ENCODE data around the gene FAM174B. TPM values are rescaled to one million over a fixed set of nuclear protein-coding genes. Genes with fewer than 3 reads are reported as not detected.

The FAM174B gene
- total and polyA plus RNA-seq, 2 experiments from 2014 or later = 15.0 to 21.8 TPM

GRCh38 chr15:92629975-92630626, 25.5 kb downstream of the FAM174B start (continued):
- TF ChIP-seq REST (IDR thresholded peaks at IDR 0.05; ENCODE audit: unreplicated experiment) = no peak
- TF ChIP-seq CREB1 (CRISPR knock-in tag; IDR thresholded peaks at IDR 0.05; ENCODE audit: low read depth) = no peak
- TF ChIP-seq POLR2AphosphoS5 (IDR thresholded peaks at IDR 0.05; ENCODE audit: low read depth) = no peak
- no peak for TF ChIP-seq CTCF (conservative IDR thresholded peaks at IDR 0.05; ENCODE audit: low read depth in 2 of 2)

GRCh38 chr15:92629276-92629974, 26.1 kb downstream of the FAM174B start:
- Histone ChIP-seq H3K36me3 (ENCODE audit: insufficient read depth) (no peaks in the 10 kb centered on the region), H3K27ac (ENCODE audit: low read depth) (no peak overlapping the region), H3K4me3 (no peak overlapping the region), H2AFZ (no peak overlapping the region), H3K4me1 (ENCODE audit: insufficient read depth) (no peaks in the 10 kb centered on the region), H4K20me1 (replicated peaks; ENCODE audit: insufficient read depth) (no peaks in the 10 kb centered on the region; the same call in 1 of the 2 replicates), H3F3A (replicated peaks; ENCODE audit: low read depth) (0 out of 2 replicates have a peak, but pooled peaks cover 7% of the 10 kb centered on the region), H3K79me2 (replicated peaks; ENCODE audit: insufficient read depth) (peaks cover 11% of the 10 kb centered on the region; the same call in 1 of the 2 replicates), H3K4me2 (no peak overlapping the region), H3K9me2 (ENCODE audit: insufficient read depth) (no peaks in the 10 kb centered on the region), H3K27me3 (ENCODE audit: insufficient read depth) (no peaks in the 10 kb centered on the region)
- Mint-ChIP-seq H3K9me3 (no peaks in the 10 kb centered on the region; the same call in 2 of the 3 replicates), H3K36me3 (ENCODE audit: low read depth) (peaks cover 23% of the 10 kb centered on the region), H3K4me1 (peaks cover 5% of the 10 kb centered on the region; the same call in 1 of the 3 replicates), H3K27ac (no peak overlapping the region), H3K27me3 (ENCODE audit: insufficient read depth, low read depth, poor library complexity) (peaks cover 2% of the 10 kb centered on the region), H3K4me3 (no peak overlapping the region)
- ATAC-seq (no peak), DNase-seq (ENCODE audit: low spot score) (no peak)
- TF ChIP-seq ZNF331 (CRISPR knock-in tag; IDR thresholded peaks at IDR 0.05; ENCODE audit: low read depth) (no peak), EZH2phosphoT487 (IDR thresholded peaks at IDR 0.05; ENCODE audit: unreplicated experiment) (no peak), ZNF462 (CRISPR knock-in tag; IDR thresholded peaks at IDR 0.05) (no peak), EZH2 (IDR thresholded peaks at IDR 0.05; ENCODE audit: low read depth, unreplicated experiment) (no peak), POLR2AphosphoS5 (IDR thresholded peaks at IDR 0.05; ENCODE audit: low read depth) (no peak)

All from GM23338 (cell line).